ENCODE measurements around the gene ELOA. TPM values are rescaled to one million over a fixed set of nuclear protein-coding genes. Genes with fewer than 3 reads are reported as not detected.
"Not testable (repeated sequence)": the region's sequence is repeated elsewhere in the genome, so short reads cannot be mapped to it uniquely, and the experiment has no call there.

Gene ELOA
- total RNA-seq, 1 donor from 2014 or later = 19.5 TPM

GRCh38 chr1:23736437-23737134 lies 6.7 kb upstream of the ELOA start:
- DNase-seq = no peak

DNA sequence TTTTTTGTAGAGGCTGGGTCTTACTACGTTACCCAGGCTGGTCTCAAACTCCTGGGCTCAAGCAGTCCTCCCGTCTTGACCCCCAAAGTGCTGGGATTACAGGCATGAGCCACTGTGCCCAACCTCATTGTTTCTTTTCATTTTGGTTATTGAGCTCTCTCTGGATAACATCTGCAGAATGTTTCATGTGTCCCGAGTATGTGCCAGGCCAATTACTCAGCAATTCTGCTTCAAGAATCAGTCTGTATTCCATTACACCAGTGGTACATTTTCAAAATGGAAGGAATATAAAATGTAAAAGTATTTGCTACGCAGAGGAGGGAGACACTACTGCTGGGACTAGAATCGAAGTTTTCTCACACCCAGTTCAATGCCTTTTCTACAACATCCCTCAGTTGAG lies 1.7 kb upstream of the ELOA start:
- no peak for DNase-seq

GRCh38 chr1:23742670-23743286 lies 493 bp upstream of the ELOA start:
- DNase-seq = no peak

DNA sequence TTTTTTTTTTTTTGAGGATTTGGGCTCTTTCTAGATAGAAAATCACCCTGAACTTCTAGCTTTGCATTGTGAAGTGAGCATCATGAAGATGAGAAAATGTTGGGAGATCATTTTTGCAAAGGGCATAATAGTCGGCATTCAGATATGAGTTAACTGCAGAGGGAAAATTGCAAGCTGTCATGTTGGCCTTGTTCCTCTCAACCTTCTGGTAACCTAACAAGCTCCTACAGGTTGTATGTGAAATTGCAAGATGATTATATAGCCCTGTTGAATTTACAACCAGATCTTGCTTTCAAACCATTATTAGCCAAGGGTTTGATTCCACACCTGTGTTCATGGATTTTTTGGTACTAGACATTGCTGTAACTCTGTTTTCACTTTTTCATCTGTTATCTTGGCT lies 2.2 kb downstream of the ELOA start:
- no peak for DNase-seq

- DNase-seq = no peak
Observed at GRCh38 chr1:23748016-23748415, 4.7 kb downstream of the ELOA start.

GRCh38 chr1:23751050-23751814 lies 8.0 kb downstream of the ELOA start:
- no peak for DNase-seq

DNA sequence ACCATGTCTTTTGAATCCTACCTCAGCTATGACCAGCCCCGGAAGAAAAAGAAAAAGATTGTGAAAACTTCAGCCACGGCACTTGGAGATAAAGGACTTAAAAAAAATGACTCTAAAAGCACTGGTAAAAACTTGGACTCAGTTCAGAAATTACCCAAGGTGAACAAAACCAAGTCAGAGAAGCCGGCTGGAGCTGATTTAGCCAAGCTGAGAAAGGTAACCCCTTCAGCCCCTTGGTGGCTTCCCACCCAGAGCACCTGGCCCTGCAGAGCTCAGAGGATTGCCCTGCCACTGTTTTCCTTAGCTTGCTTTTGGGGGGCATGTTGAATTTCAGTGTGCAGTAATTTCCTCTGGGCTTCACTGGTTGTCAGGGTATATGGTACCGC lies 8.5 kb downstream of the ELOA start:
- no peak for DNase-seq

GRCh38 chr1:23752909-23753308 lies 9.6 kb downstream of the ELOA start:
- no peak for DNase-seq

- no peak for DNase-seq
Observed at GRCh38 chr1:23756676-23757075, 13.4 kb downstream of the ELOA start.

DNA sequence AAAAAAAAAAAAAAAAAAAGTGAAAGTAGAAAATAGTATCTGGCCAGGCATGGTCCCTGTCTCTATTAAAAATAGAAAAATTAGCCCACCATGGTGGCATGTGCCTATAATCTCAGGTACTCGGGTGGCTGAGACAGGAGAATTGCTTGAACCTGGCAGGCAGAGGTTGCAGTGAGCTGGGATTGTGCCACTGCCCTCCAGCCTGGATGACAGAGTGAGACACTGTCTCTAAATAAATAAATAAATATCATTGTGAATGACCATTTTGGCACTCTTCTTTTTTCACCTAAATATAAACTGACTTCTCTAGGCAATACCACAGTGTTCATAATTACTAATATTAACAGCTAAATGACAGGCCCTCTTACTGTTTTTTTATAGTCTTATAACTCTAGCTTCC lies 14.5 kb downstream of the ELOA start:
- DNase-seq = no peak

GRCh38 chr1:23759277-23759676 lies 16.0 kb downstream of the ELOA start:
- DNase-seq = no peak

- no peak for DNase-seq
Observed at GRCh38 chr1:23763041-23763577, 19.8 kb downstream of the ELOA start.

GRCh38 chr1:23768733-23769132 lies 25.5 kb downstream of the ELOA start:
- DNase-seq = no peak

GRCh38 chr1:23772049-23772853 lies 29.0 kb downstream of the ELOA start:
- peak; percentile 50 for DNase-seq

DNA sequence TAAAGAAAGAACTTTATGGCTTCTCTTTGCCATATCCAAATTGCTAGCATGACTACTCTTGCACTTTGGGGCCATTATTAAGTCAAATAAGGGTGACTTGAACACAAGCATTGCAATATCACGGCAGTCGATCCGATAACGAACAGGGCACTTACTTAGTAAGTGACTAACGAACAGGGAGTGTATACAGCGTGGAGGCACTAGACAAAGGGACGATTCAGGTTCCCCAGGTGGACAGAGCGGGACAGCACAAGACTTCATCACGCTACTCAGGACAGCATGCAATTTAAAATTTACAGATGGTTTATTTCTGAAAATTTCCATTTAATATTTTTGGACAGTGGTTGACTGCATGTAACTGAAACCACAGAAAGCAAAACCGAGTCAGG lies 29.6 kb downstream of the ELOA start:
- DNase-seq = no peak

GRCh38 chr1:23774174-23774880 lies 31.1 kb downstream of the ELOA start:
- no peak for DNase-seq

DNA sequence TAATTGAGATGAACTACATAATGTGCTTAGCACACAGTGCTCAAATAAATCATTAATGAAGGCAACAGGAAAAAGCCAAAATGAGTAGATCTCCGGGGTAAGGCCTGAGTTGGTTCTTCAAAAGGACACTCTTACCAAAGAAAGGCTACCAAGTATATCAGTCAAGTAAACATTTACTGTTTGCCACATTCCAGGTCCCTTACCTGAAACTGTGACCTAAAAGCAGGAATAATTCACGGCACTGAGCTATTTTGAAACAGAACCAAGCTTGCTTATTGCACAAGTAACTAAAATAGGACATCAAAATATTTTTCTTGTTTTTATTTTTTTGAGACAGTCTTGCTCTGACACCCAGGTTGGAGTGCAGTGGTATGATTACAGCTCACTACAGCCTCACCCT lies 32.9 kb downstream of the ELOA start:
- no peak for DNase-seq

DNA sequence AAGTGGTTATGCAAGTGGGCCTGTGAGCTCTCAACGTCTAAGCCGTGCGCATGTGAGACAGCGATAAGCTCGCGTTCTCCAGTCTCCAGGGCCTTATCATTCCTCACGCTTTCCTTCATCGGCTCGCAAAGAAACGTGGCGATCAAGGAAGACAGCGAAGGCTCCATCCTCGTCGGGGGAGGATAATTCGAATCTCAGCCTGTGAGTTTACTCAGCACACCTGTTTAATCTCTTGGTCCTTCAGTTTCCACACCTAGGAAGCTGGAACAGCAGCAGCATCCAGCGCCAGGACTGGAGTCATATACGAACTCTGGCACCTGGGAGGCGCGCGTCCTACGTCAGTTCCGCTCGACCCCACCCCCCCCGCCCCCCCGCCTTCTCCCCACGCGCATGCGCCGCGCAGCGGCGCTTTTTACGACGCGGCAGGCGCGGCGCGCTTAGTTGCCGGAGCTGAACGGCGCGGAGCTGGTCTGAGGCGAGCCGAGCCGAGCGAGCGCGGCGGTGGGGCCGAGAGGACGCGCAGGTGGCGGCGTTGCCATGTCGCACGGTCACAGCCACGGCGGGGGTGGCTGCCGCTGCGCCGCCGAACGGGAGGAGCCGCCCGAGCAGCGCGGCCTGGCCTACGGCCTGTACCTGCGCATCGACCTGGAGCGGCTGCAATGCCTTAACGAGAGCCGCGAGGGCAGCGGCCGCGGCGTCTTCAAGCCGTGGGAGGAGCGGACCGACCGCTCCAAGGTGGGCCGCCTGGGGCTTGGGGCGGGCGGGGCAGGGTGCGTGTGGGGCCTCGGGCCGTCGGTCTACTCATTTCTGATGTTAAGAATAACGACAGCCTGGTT lies 34.9 kb downstream of the ELOA start, which contains the start of gene PITHD1:
Gene PITHD1 (plus strand): TSS at position 440 of the 836 bp plus-strand sequence. CDS start 98 bp downstream, at position 538.
- peak; percentile 79 for DNase-seq

GRCh38 chr1:23779826-23780371 lies 36.6 kb downstream of the ELOA start:
- DNase-seq = no peak

DNA sequence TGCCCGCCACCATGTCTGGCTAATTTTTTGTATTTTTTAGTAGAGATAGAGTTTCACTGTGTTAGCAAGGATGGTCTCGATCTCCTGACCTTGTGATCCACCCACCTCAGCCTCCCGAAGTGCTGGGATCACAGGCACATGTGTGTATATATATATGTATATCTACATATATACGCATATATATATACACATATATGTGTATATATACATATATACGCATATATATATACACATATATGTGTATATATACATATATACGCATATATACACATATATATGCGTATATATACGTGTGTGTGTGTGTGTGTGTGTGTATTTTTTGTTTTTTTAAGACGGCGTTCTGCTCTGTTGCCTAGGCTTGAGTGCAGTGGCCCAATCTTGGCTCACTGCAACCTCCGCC lies 39.9 kb downstream of the ELOA start:
- not testable (repeated sequence) for DNase-seq

Data from skin of body (tissue), 2 donors.